Lung (tissue), 12 donors: ENCODE measurements around the gene MARK2. TPM values are rescaled to one million over a fixed set of nuclear protein-coding genes. Genes with fewer than 3 reads are reported as not detected.

Experiments
- ATAC-seq: fragments of 200-7000 bp; cut with Tn5 transposase; one replicate; pipeline ENCODE4 v1.9.1; 2020; ENCODE audit warnings: moderate number of reproducible peaks; ENCODE audit not compliant: insufficient read depth, low FRiP score
- DNase-seq, 3 donors: peaks; one replicate each; pipeline ENCODE4 v3.0.0-alpha.2; 2013 to 2017
- H3K27ac ChIP-seq, 2 donors: one replicate each; pipeline ENCODE4 v1.5.1; 2013; ENCODE audit warnings: mild to moderate bottlenecking in 2 of 2, moderate library complexity in 2 of 2, control low read depth in 1 of 2, inconsistent platforms in 1 of 2, low read depth in 1 of 2, low read length in 1 of 2
- H3K27me3 ChIP-seq, 3 donors: one replicate each; pipeline ENCODE4 v1.5.1; 2013; ENCODE audit warnings: low read length in 2 of 3; ENCODE audit not compliant: control insufficient read depth in 3 of 3, insufficient read depth in 3 of 3
- H3K36me3 ChIP-seq, 4 donors: one replicate each; pipeline ENCODE4 v1.5.1; 2013; ENCODE audit warnings: low read length in 4 of 4, mild to moderate bottlenecking in 1 of 4, moderate library complexity in 1 of 4; ENCODE audit not compliant: control insufficient read depth in 4 of 4, insufficient read depth in 4 of 4
- H3K4me1 ChIP-seq, 5 donors: one replicate each; pipeline ENCODE4 v1.5.1; 2013; ENCODE audit warnings: low read length in 5 of 5, mild to moderate bottlenecking in 2 of 5, moderate library complexity in 1 of 5; ENCODE audit not compliant: control insufficient read depth in 5 of 5, insufficient read depth in 5 of 5
- H3K4me3 ChIP-seq: one replicate; pipeline ENCODE4 v1.5.1; 2013; ENCODE audit warnings: mild to moderate bottlenecking, control low read depth, moderate library complexity
- H3K9ac ChIP-seq, 2 donors: one replicate each; pipeline ENCODE4 v1.5.1; 2013; ENCODE audit warnings: low read length in 2 of 2, control low read depth in 1 of 2; ENCODE audit not compliant: insufficient read depth in 1 of 2
- H3K9me3 ChIP-seq, 4 donors: one replicate each; pipeline ENCODE4 v1.5.1; 2013; ENCODE audit warnings: low read length in 3 of 4, mild to moderate bottlenecking in 1 of 4, moderate library complexity in 1 of 4; ENCODE audit not compliant: control insufficient read depth in 4 of 4, insufficient read depth in 3 of 4
- CTCF ChIP-seq: IDR thresholded peaks from 2 replicates; pipeline ENCODE4 v1.5.1; 2012; ENCODE audit warnings: mild to moderate bottlenecking; ENCODE audit errors: control extremely low read depth, extremely low read depth
- WGBS, 2 donors: extraction: QIAGEN DNeasy Blood & Tissue Kit; methylation state at CpG; one replicate each; pipeline ENCODE4 v1.1.7; 2013; 5-methylcytosine and 5-hydroxymethylcytosine counted together
- polyA plus RNA-seq, 2 donors: library from polyadenylated mRNA; stranded (reverse); fragments of 200-250 nt; gene quantifications; one replicate each; pipeline ENCODE4 v1.2.1, GENCODE V29; 2013
- total RNA-seq, 2 donors: library from RNA; depleted of rRNA in 1 of 2; stranded (reverse); fragments of >200 nt in 1 of 2; gene quantifications; one replicate each; pipeline ENCODE4 v1.2.1, GENCODE V29; 2014 to 2021
- donor health status: control.
- donor health status: control.
- donor health status: Bipolar disorder and iron deficiency.
- donor health status: healthy.
- donor health status: DM: yes; HTN: yes; CAD: no.

The MARK2 gene
- total and polyA plus RNA-seq, 4 donors: 15.5 to 42.9 (median 32.3) TPM

- H3K27ac ChIP-seq: no peak overlapping the region
- TF ChIP-seq CTCF: no peak
- WGBS, 2 donors: 89 to 98% methylated on average over 7 of the region's 7 CpGs
Measured at GRCh38 chr11:63845911-63846310, 7.0 kb downstream of the MARK2 start.

GRCh38 chr11:63846897-63847296 is 8.0 kb downstream of the MARK2 start:
- Histone ChIP-seq H3K4me1 (peaks cover 14 to 28% (median 22%) of the 10 kb centered on the region in 5 donors), H3K9ac (peak overlapping the region in 1 of 2 donors; percentile 25), H3K27me3 (no peaks in the 10 kb centered on the region), H3K9me3 (no peaks in the 10 kb centered on the region), H3K4me3 (no peak overlapping the region), H3K27ac (no peak overlapping the region), H3K36me3 (peaks cover 3 to 16% (median 5%) of the 10 kb centered on the region in 4 donors)
- ATAC-seq (no peak), DNase-seq (no peak)
- 93 to 97% methylated on average over 6 of the region's 6 CpGs for WGBS, 2 donors
- TF ChIP-seq CTCF: no peak

More at GRCh38 chr11:63845911-63846310, 7.0 kb downstream of the MARK2 start:
- Histone ChIP-seq H3K4me1 (peaks cover 17 to 38% (median 22%) of the 10 kb centered on the region in 5 donors), H3K27me3 (no peaks in the 10 kb centered on the region), H3K36me3 (peaks cover 3 to 13% (median 7%) of the 10 kb centered on the region in 4 donors), H3K9me3 (no peaks in the 10 kb centered on the region), H3K9ac (no peak overlapping the region), H3K4me3 (no peak overlapping the region)
- no peak for DNase-seq
- no peak for ATAC-seq

- no peak overlapping the region for H3K9ac ChIP-seq
- peak; percentile 64 to 81 (median 65) for DNase-seq
- peak overlapping the region; percentile 23 for H3K27ac ChIP-seq
- peaks cover 3 to 14% (median 5%) of the 10 kb centered on the region in 4 donors for H3K36me3 ChIP-seq
- H3K27me3 ChIP-seq: no peaks in the 10 kb centered on the region
- WGBS, 2 donors: 72 to 82% methylated on average over 3 of the region's 3 CpGs
- no peak for TF ChIP-seq CTCF
- peaks cover 14 to 28% (median 24%) of the 10 kb centered on the region in 5 donors for H3K4me1 ChIP-seq
- no peaks in the 10 kb centered on the region for H3K9me3 ChIP-seq
- ATAC-seq: no peak
- no peak overlapping the region for H3K4me3 ChIP-seq
Measured at GRCh38 chr11:63847363-63847762, 8.5 kb downstream of the MARK2 start.

GRCh38 chr11:63849691-63850090 is 10.8 kb downstream of the MARK2 start:
- Histone ChIP-seq H3K27ac (no peak overlapping the region), H3K9ac (no peak overlapping the region), H3K4me3 (no peak overlapping the region), H3K9me3 (no peaks in the 10 kb centered on the region), H3K36me3 (peaks cover 3 to 8% (median 5%) of the 10 kb centered on the region in 4 donors), H3K27me3 (no peaks in the 10 kb centered on the region), H3K4me1 (peaks cover 6 to 24% (median 18%) of the 10 kb centered on the region in 5 donors)
- no peak for TF ChIP-seq CTCF
- DNase-seq: no peak
- 81 to 93% methylated on average over 2 of the region's 2 CpGs for WGBS, 2 donors
- ATAC-seq: no peak
